HEK293T (cell line): ENCODE data around the gene DSG4.

Experiments
- ARNT ChIP-seq: fragments of 450-650 bp; IDR thresholded peaks from 2 replicates; pipeline ENCODE4 v1.6.1; 2017; ENCODE audit warnings: mild to moderate bottlenecking
- BHLHE40 ChIP-seq: fragments of 450-650 bp; IDR thresholded peaks from 2 replicates; pipeline ENCODE4 v1.6.1; 2016; ENCODE audit warnings: mild to moderate bottlenecking, moderate library complexity, borderline replicate concordance
- ELF4 ChIP-seq: fragments of 450-650 bp; IDR thresholded peaks from 2 replicates; pipeline ENCODE4 v1.6.1; 2017; ENCODE audit warnings: antibody characterized with exemption
- FOXK2 ChIP-seq: fragments of 450-650 bp; IDR thresholded peaks from 2 replicates; pipeline ENCODE4 v1.6.1; 2016; ENCODE audit warnings: mild to moderate bottlenecking
- FOXM1 ChIP-seq: fragments of 450-650 bp; IDR thresholded peaks from 2 replicates; pipeline ENCODE4 v1.6.1; 2017; ENCODE audit warnings: mild to moderate bottlenecking, borderline replicate concordance
- LEF1 ChIP-seq: fragments of 450-650 bp; IDR thresholded peaks from 2 replicates; pipeline ENCODE4 v1.6.1; 2017; ENCODE audit warnings: mild to moderate bottlenecking, borderline replicate concordance
- SUZ12 ChIP-seq: fragments of 450-650 bp; IDR thresholded peaks from 2 replicates; pipeline ENCODE4 v1.6.1; 2016; ENCODE audit warnings: mild to moderate bottlenecking
- TARDBP ChIP-seq: fragments of 450-650 bp; IDR thresholded peaks from 2 replicates; pipeline ENCODE4 v1.6.1; 2016
- ZNF384 ChIP-seq: fragments of 450-650 bp; IDR thresholded peaks from 2 replicates; pipeline ENCODE4 v1.6.1; 2016

DNA sequence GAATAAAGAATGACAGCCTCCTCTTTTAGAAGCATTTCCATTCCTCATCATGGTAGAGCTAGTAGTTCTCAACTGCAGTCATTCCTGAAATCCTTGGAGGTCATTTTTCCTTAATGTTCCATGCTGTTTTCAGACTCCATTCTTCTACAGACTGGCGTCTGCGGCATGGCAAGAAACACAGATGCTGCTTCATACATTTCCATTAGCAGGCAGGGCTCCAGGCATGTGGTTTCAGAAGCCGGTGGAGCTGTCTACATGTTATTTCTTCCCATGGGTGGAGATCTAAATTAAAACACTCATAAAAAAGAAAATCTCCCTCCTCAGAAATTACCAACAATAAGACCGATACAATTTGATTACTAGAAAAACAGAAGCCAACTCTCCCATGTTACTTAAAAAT lies 64.9 kb downstream of the DSG4 start:
- TF ChIP-seq BHLHE40 (no peak), LEF1 (no peak), ELF4 (no peak), TARDBP (no peak), SUZ12 (no peak), ARNT (no peak), FOXM1 (no peak), ZNF384 (no peak), FOXK2 (no peak)
